Fibroblast of skin of right biceps (primary cell): ENCODE data around the gene BRWD1.

Experiments
- DNase-seq: peaks from one replicate; pipeline ENCODE4 v3.0.0-alpha.2; 2013

Gene BRWD1

DNA sequence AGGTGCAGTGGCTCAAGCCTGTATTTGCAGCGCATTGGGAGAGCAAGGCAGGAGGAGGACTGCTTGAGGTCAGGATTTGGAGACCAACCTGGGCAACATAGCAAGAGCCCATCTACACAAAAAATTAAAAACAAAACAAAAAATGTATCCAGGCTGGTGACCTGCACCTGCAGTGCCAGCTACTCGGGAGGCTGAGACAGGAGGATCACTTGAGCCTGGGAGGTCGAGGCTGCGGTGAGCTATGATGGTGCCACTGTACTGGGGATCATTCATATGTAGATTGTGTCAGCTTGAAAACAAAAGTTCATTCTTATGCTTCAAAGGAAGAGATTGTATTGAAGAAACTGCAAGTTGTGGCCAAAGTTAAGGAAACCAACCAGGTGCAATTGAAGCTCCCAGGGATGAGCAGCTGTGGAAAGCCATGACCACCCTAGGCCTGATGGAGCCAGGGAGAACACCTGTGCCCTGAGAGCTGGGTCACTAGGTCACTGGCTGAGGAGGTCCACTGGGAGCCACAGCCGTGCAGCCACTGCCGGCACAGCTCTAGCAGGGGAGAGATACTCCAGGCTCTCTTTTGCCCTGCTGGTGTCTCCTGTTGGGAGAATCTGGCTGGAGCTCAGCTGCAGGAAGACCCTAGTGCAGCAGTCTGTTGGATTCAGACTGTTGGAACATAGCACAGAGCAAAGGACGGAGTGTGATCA lies 13.3 kb upstream of the BRWD1 start:
- DNase-seq: no peak

GRCh38 chr21:39325458-39325857 lies 12.0 kb upstream of the BRWD1 start:
- no peak for DNase-seq

DNA sequence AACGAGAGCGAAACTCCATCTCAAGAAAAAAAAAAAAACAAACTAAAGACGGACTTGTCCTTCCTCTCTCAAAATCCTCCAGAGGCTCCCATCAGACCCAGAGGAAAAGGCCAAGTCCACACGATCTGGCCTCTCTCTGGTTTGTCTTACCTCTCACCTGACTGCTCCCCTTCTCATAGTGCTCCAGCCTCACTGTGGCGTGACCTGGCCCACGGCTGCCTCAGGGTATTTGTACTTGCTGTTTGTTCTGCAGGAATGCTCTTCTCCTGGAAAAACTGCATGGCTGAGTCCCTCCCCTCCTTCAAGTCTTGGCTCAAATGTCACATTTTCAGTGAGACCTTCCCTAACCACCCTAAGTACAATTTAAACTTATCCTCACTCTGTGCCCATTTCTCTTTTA lies 8.0 kb upstream of the BRWD1 start:
- no peak for DNase-seq

DNA sequence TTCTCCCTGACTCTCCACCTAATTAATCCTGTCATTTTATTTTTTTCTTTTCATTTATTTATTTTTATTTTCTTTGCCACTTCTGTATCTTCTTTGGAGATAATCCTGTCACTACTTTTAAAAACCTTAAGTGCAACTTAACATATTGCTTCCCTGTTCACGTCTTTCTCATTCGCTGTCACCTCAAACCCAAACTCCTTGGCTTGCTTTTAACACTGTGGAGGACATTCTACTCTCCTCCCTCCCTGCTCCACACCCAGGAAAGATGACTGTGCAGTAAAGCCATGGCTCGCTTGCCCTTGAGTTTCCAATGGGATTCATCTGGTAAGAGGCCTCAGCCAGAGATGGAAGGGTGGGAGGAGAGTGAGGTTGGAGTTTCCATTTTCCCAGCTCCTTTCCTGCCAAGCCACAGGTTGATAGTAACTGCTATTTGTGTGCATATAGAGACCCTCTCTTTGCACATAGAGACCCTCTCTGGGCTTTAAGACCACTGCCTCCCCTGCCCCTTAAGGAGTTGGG lies 6.4 kb upstream of the BRWD1 start:
- no peak for DNase-seq

DNA sequence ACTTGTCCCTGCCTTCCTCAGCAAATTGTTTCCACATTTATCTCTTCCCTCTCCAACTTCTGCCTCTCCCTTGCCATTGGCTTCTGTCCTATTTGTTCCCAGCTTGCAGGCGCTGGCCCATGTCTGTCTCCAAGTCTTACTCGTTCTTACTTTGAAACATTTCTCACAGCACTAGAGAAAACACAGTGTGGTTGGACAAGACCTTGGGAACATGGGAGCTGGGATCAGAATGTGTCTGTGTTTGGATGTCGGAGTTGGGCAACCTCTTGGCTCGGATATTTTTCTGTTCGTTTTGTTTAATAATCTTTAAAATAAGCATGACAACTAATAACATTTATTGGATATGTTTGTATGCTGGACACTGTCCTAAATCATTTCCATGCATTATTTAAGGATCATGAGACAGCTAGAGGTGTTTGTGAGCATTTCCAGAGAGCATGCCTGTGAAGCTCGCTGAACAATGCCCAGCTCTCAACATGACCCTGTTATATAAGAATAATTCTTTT lies 5.9 kb upstream of the BRWD1 start:
- peak; percentile 17 for DNase-seq

DNA sequence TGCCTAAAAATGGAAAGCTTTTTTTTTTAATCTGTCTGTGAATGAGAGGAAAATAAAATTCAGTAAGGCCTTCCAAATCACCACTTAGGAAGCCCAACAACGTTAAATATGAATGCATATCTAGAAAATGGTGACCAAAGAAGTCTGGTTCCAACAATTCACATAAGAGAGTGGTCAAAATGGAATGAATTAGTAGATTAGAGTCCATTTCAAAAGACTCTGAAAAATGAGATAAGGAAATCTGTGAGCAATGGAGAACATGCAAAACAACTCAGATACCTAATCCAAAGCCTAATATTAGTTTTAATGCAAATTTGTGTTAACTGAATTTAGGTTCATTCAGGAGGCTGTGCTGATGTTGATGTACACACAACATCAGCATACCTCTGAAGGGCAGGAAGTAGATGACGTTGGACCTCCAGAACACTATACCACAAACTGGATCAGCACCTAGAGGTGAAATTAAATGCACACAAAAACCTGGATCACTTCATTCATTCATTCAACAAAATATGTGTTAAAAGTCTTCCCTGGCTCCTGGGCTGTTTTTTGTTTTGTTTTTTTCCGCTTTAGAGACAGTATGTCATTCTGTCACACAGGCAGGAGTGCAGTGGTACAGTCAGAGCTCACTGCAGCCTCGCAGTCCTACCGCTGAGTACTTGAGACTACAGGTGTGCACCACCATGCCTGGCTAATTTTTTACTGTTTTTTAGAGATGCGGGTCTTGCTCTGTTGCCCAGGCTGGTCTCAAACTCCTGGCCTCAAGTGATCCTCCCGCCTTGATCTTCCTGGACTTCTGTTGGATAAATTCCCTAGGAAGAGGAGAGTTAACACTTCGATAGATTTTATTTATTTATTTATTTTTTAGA lies 4.9 kb upstream of the BRWD1 start:
- DNase-seq: no peak

DNA sequence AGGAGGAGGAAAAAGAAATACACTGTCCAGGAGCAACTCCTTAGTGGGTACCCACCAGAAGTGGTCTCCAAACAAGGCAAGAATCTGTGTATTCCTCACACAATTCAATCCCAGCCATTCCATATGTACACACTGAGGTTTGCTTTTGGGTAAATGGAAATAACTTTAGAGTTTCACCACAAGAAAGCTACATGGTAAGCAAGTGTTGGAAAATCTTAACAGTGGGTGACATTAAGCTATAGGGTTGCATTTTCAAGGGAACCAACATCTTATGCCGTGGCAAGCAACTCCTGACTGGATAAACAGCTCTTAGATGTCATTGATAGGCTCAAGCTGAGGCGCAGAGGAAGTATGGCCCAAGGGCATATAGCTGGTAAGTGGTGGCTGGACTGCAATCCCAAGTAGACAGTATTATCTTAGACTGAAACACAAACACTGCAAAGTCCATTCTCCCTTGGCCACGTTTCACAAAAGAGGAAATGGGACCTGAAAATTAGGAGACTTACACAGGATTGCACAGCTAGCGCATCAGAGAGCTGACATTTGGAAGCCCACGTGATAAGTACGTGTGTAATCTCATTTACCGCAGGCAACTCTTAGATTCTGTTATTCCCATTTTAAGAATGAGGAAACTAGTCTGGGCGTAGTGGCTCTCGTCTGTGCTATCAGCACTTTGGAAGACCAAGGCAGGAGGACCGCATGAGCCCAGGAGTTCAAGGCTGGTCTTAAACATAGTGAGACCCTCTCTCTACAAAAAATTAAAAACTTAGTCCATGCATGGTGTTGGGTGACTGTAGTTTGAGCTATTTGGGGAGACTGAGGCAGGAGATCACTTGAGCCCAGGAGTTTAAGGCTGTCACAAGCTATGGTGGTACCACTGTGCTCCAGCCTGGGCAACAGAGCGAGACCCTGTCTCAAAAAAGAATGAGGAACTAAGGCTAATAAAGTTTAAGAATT lies 4.0 kb upstream of the BRWD1 start:
- no peak for DNase-seq

- no peak for DNase-seq
Measured at GRCh38 chr21:39316729-39317128, 3.3 kb upstream of the BRWD1 start.

- no peak for DNase-seq
Measured at GRCh38 chr21:39315603-39316445, 2.4 kb upstream of the BRWD1 start.

- peak; percentile 66 for DNase-seq
Measured at GRCh38 chr21:39314143-39315027, 953 bp upstream of the BRWD1 start.

DNA sequence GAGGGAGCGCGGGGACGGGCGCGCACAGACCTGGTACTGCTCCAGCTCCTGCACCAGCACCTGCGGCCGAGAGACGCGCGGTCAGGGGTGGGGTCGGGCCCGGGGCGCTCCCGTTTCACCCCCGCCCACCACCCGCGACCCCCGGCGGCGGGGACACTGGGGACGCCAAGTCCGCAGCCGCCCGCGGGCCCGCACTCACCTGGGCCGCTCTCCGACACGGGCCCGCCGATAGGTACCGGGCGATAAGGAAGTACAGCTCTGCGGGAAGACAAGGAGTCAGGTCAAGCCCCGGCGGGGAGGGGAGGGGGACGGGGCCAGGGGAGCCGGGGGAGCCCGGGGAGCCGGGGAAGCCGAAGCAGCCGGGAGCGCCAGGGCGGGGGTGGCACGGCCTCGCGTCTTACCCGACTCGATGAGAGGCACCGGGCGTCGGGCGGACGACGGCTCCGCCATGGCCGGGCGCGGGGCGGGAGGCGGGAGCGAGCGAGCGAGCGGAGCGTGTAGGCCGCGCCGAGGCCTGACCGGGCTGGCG lies 326 bp downstream of the BRWD1 start:
- DNase-seq: no peak

- peak; percentile 86 for DNase-seq
Measured at GRCh38 chr21:39312112-39313041, 1.1 kb downstream of the BRWD1 start.

DNA sequence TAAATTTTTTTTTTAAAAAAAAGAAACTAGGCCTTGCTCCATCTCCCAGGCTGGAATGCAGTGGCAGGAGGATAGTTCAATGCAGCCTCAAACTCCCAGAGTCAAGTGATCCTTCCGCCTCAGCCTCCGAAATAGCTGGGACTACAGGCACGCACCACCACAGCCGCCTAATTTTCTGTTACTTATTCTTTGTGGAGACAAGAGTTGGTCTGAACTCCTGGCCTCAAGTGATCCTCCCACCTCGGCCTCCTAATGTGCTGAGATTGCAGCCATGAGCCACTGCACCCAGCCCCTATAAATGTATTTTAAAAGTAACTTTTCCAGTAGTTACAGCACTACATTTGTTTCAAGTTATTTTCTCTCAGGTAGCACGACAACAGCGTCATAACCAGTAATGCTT lies 2.3 kb downstream of the BRWD1 start:
- DNase-seq: no peak

- DNase-seq: no peak
Measured at GRCh38 chr21:39307466-39307865, 6.0 kb downstream of the BRWD1 start.

- no peak for DNase-seq
Measured at GRCh38 chr21:39300587-39300986, 12.8 kb downstream of the BRWD1 start.

- no peak for DNase-seq
Measured at GRCh38 chr21:39296891-39297290, 16.5 kb downstream of the BRWD1 start.

DNA sequence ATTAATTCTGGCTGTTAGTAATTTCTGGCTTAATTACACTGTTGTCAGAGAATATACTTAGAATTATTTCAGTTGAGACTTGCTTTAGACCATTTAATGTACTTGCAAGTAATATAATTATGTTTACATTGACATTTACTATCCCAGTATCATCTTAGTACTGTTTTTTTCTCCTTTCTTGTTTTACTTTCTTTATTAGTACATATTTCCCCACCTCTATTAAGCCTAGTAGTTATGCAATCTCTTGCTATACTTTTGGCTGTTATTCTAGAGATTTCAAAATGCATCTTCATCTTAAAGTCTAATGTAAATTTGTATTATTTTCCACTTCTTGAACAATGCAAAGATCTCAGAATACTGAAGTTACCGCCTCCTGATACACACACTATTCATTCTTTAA lies 24.4 kb downstream of the BRWD1 start:
- DNase-seq: no peak

- DNase-seq: no peak
Measured at GRCh38 chr21:39282911-39283310, 30.5 kb downstream of the BRWD1 start.

DNA sequence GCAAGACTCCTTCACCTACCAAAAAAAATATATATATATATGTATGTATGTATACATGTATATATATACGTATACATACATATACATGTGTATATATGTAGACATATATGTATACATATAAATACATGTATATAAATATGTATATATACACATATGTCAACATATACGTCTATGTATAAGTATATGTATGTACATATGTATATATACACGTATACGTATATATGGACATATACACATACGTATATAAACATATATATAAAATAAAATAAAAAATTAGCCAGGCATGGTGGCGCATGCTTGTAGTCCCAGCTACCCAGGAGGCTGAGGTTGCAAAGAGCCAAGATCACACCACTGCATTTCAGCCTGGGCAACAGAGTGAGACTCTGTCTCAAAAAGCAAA lies 31.6 kb downstream of the BRWD1 start:
- no peak for DNase-seq
